Mammary epithelial cell (primary cell): ENCODE data around the gene BTF3L4.

Experiments
- CTCF ChIP-seq, 2 donors: IDR thresholded peaks in 1 of 2; conservative IDR thresholded peaks in 1 of 2; 2 replicates each; pipeline ENCODE4 v1.5.1; 2011 to 2012; ENCODE audit warnings: inconsistent platforms in 2 of 2, low read length in 2 of 2, mild to moderate bottlenecking in 2 of 2, control low read depth in 1 of 2, low read depth in 1 of 2; ENCODE audit not compliant: insufficient read depth in 1 of 2; ENCODE audit errors: extremely low read depth in 1 of 2
- EZH2 ChIP-seq: IDR thresholded peaks from 2 replicates; pipeline ENCODE4 v1.6.1; 2012; ENCODE audit warnings: low read length, inconsistent platforms, borderline replicate concordance

- TF ChIP-seq EZH2 (no peak), CTCF (conservative IDR thresholded peaks at IDR 0.05 in 1 of 2, IDR thresholded peaks at IDR 0.05 in 1 of 2; ENCODE audit: extremely low read depth in 1 of 2, insufficient read depth in 1 of 2, low read depth in 1 of 2, low read length in 2 of 2) (no peak)
These were observed 34.0 kb upstream of the BTF3L4 start for GRCh38 chr1:52022133-52022532.
